ENCODE data around the gene TMEM201.
A peak's percentile ranks its signal among the peaks of the same experiment; 100 is the strongest.

The TMEM201 gene, protein sequence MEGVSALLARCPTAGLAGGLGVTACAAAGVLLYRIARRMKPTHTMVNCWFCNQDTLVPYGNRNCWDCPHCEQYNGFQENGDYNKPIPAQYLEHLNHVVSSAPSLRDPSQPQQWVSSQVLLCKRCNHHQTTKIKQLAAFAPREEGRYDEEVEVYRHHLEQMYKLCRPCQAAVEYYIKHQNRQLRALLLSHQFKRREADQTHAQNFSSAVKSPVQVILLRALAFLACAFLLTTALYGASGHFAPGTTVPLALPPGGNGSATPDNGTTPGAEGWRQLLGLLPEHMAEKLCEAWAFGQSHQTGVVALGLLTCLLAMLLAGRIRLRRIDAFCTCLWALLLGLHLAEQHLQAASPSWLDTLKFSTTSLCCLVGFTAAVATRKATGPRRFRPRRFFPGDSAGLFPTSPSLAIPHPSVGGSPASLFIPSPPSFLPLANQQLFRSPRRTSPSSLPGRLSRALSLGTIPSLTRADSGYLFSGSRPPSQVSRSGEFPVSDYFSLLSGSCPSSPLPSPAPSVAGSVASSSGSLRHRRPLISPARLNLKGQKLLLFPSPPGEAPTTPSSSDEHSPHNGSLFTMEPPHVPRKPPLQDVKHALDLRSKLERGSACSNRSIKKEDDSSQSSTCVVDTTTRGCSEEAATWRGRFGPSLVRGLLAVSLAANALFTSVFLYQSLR

DNA sequence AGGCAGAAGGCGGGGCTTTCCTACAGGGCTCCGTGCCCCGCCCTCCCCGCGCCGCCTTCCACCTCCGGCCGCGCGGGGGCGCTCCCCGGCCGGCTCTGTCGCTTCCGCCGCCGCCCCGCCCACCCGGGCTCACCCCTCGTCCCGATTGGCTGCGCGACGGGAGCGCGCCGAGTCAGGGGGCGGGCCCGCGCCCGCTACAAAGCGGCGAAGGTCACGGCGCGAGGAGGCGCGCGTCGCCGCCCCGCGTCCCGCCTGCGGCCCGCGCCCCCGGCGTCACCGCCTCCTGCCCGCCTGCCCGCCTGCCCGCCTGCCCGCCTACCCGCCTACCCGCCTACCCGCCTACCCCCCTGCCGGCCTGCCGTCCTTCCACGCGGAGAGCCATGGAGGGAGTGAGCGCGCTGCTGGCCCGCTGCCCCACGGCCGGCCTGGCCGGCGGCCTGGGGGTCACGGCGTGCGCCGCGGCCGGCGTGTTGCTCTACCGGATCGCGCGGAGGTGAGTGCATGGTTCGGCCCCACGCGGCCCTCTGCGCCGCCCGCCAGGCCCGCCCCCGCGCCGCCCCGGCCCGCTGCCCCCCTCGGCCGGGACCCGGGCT, at the start of gene TMEM201:
Gene TMEM201, plus strand, starts transcription at position 361 of the 593 bp plus-strand sequence. Its CDS starts 20 bp downstream, at position 381.
- TF ChIP-seq, protein P1, sequence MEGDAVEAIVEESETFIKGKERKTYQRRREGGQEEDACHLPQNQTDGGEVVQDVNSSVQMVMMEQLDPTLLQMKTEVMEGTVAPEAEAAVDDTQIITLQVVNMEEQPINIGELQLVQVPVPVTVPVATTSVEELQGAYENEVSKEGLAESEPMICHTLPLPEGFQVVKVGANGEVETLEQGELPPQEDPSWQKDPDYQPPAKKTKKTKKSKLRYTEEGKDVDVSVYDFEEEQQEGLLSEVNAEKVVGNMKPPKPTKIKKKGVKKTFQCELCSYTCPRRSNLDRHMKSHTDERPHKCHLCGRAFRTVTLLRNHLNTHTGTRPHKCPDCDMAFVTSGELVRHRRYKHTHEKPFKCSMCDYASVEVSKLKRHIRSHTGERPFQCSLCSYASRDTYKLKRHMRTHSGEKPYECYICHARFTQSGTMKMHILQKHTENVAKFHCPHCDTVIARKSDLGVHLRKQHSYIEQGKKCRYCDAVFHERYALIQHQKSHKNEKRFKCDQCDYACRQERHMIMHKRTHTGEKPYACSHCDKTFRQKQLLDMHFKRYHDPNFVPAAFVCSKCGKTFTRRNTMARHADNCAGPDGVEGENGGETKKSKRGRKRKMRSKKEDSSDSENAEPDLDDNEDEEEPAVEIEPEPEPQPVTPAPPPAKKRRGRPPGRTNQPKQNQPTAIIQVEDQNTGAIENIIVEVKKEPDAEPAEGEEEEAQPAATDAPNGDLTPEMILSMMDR (IDR thresholded peaks at IDR 0.05): peak; percentile 97
- TF ChIP-seq ZFX (IDR thresholded peaks at IDR 0.05; ENCODE audit: borderline replicate concordance): no peak
- peak within 1 kb of the TSS; percentile 83 for H3K27ac ChIP-seq

DNA sequence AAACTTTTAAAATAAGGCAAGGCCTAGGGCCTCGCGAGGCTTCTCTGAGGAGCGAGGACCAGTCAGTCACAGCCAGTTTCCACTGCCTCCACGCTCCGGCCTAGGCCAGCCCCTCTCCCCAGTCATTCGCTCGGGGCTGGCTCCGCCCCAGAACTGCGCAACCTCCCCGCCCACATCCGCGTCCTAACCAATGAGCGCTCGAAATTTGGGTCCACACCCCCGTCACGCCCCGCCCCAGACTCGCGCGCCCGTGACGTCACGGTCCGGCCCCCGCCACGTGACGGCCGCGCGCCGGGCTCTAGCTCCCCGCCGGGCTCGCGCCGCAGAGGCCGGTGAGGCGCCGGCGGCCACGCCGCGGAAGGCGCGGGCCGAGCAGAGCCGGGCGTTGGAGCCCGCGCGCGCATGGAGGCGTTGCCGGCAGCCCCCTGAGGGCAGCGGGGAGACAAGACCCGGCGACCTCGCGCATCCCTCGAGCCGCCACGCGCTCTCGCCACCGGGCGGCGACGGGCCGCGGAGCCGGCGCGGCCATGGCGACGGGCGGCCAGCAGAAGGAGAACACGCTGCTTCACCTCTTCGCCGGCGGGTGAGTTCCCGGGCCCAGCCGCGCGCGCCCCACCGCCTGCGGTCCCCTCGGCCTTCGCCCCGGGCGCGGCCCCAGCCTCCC, 49.4 kb upstream of the TMEM201 start, which contains the start of gene SLC25A33:
Gene SLC25A33, plus strand, starts transcription at position 301 of the 664 bp plus-strand sequence. Its CDS starts 227 bp downstream, at position 528.
- TF ChIP-seq, protein P1 (IDR thresholded peaks at IDR 0.05): peak; percentile 23; the same call in 1 of the 2 replicates
- TF ChIP-seq ZFX (IDR thresholded peaks at IDR 0.05; ENCODE audit: borderline replicate concordance): no peak

DNA sequence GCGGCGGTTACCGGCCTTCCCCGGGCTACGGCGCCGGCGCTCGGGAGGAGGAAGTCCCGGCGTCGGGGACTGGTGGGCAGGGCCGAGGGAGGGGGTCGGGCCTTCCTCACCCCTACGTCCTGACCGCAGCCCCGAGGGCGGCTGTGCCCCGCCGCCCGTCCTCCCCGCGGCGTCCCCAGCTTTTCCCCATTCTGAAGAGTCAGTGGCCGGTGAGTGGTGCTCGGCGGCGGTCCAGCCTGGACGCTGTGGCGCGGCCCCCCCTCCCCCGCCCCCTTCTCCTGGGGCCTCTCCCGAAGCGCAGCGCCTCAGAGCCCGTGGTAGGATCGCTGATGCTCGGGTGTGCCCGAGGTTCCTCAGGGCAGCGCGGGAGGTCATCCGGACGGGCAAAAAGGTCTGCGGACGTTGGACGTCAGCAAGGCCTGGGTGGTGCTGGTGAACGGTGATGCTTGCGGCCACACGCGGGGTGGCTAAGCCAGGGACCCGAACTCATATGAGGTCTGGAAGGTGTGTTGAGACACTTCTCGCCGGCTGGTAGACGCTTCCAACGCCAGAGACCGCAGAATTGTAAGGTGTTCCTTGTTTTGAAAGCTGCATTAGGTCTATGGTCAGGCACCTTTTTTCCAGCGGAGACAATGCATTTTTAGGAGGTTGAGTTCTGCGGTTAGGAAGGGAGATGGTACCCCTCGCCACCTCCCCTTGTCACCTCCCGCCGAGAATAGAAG, 48.7 kb upstream of the TMEM201 start:
- TF ChIP-seq, protein P1 (IDR thresholded peaks at IDR 0.05): no peak
- TF ChIP-seq ZFX (IDR thresholded peaks at IDR 0.05; ENCODE audit: borderline replicate concordance): no peak
- peak overlapping the region; percentile 91 for H3K27ac ChIP-seq

More for the DNA sequence above, 49.4 kb upstream of the TMEM201 start, which contains the start of gene SLC25A33:
- H3K27ac ChIP-seq: peak within 1 kb of the TSS; percentile 91

DNA sequence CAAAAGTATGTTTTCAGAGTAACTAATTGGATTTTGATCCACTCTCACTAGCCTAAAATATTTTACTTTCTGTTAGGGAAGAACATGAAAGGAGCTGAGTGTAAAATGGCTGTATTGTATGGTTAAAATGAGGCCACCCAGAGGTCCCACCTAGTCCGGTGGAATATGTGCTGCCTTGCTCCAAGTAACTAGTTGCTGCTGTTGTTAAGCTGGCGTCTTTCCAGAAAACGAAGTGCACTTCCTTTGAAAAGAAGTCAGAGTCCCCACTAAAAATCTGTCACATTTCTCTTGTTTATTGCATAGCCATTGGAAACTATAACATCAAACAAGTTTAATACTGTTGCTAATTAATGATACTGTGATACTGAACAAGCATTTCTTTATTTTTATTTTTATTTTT, 46.3 kb upstream of the TMEM201 start:
- peak overlapping the region; percentile 36 for H3K27ac ChIP-seq

DNA sequence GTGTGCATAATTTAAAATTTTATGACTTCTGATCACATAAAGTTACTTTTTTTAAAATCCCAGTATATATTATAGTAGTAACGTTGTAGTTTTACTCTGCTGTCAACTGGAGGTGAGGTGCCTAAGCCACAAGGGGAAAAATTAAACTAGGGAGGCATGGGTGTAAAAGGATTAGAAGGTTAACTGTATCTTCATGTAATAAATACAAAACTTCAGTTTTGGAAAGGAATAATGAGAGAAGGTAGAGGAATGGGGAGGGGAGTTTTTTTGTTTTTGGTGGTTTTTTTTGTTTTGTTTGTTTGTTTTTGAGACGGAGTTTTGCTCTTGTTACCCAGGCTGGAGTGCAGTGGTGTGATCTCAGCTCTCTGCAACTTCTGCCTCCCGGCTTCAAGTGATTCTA, 43.8 kb upstream of the TMEM201 start:
- TF ChIP-seq, protein P1 (IDR thresholded peaks at IDR 0.05): no peak
- no peak for TF ChIP-seq ZFX (IDR thresholded peaks at IDR 0.05; ENCODE audit: borderline replicate concordance)
- no peak overlapping the region for H3K27ac ChIP-seq

More for the DNA sequence above, 46.3 kb upstream of the TMEM201 start:
- TF ChIP-seq, protein P1 (IDR thresholded peaks at IDR 0.05): no peak
- no peak for TF ChIP-seq ZFX (IDR thresholded peaks at IDR 0.05; ENCODE audit: borderline replicate concordance)

DNA sequence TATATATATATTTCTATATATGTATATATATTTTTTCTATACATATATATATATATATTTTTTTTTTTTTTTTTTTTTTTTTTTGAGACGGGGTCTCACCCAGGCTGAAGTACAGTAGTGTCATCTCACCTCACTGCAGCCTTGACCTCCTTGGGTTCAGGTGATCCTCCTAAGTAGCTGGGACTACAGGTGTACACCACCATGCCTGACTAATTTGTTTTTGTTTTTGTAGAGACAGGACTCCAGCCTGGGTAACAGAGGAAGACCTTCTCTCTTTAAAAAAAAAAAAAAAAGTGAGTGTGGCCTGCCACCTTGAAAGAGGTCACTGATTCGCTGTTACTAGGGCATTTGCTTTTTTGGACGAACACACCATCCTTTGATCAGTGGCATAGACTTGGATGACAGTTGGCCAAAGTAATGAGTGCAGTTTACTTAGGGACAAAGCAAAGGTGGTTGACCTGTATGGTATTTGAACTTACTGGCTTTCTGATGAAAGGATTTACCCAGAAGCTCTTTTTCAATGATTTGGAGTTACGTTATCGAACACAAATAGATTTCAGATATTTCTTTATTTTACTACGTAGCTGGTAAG, 38.7 kb upstream of the TMEM201 start:
- TF ChIP-seq ZFX (IDR thresholded peaks at IDR 0.05; ENCODE audit: borderline replicate concordance): no peak
- TF ChIP-seq, protein P1 (IDR thresholded peaks at IDR 0.05): no peak
- H3K27ac ChIP-seq: no peak overlapping the region

Measured in 22Rv1 (cell line).